Effector memory CD8-positive, alpha-beta T cell (primary cell): ENCODE results near the gene RAB11FIP3.
"Not testable (repeated sequence)": the region's sequence is repeated elsewhere in the genome, so short reads cannot be mapped to it uniquely, and the experiment has no call there.

Experiments used
- ATAC-seq: fragments of 150-1000 bp; cut with Tn5 transposase; replicated peaks from 2 replicates; pipeline ENCODE4 v1.10.0; 2021; ENCODE audit warnings: mild to moderate bottlenecking, moderate library complexity
- DNase-seq, 3 experiments: peaks; one replicate each; pipeline ENCODE4 v3.0.0; 2021
- H3K27ac Mint-ChIP-seq, 2 donors: one replicate each; pipeline ENCODE4 v1.8.0; 2022; ENCODE audit warnings: mild to moderate bottlenecking in 2 of 2, mixed read lengths in 2 of 2, moderate library complexity in 2 of 2
- H3K27me3 Mint-ChIP-seq, 2 donors: one replicate each; pipeline ENCODE4 v1.8.0; 2022; ENCODE audit warnings: mixed read lengths in 2 of 2
- H3K36me3 Mint-ChIP-seq: one replicate; pipeline ENCODE4 v1.8.0; 2022; ENCODE audit warnings: mild to moderate bottlenecking, moderate library complexity, mixed read lengths; ENCODE audit not compliant: insufficient read depth
- H3K4me1 Mint-ChIP-seq, 2 donors: one replicate each; pipeline ENCODE4 v1.8.0; 2022; ENCODE audit warnings: low read depth in 2 of 2, mixed read lengths in 2 of 2
- H3K4me3 Mint-ChIP-seq, 2 donors: one replicate each; pipeline ENCODE4 v1.8.0; 2022; ENCODE audit warnings: mild to moderate bottlenecking in 2 of 2, mixed read lengths in 2 of 2, moderate library complexity in 2 of 2
- H3K9me3 Mint-ChIP-seq, 2 donors: one replicate each; pipeline ENCODE4 v1.8.0; 2022; ENCODE audit warnings: mixed read lengths in 2 of 2

RAB11FIP3 gene

DNA sequence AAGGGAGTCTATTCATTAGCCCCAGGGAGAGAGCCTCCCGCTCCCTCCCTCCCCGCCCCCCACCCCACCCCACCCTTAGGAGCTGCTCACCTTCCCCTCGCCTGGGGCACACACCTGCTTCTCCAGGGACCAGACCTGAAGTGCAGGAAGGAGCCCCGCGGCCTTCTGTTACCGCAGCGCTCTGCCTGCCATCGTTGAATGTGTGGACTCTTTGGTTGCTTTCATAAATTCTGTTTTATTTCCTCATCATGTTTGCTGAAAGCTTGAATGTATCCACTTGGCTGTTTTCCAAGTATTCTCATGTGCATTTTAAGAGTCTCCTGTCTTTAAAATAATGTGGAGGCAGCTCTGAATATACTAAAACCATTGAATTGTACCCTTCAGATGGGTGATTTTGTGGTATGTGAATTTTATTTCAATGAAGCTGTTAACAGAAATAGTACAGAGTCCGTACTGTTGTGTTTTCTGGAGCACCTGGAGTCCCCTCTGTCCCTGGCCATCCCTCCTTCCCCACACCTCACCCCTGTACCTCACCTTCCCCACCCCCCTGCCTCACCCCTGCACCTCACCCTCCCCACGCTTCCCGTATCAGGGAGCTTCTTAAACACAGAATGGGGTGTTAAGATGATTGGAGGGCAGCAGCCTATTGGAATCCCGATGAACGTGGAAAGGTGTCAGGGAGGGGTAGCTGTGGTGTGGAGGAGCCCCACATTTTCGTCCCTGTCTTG lies 25.5 kb downstream of the RAB11FIP3 start:
- Mint-ChIP-seq H3K27me3 (no peaks in the 10 kb centered on the region), H3K27ac (peak overlapping the region in 1 of 2 donors; percentile 49), H3K4me1 (peaks cover 12 to 17% of the 10 kb centered on the region in 2 donors), H3K9me3 (no peaks in the 10 kb centered on the region), H3K36me3 (peaks cover 10% of the 10 kb centered on the region), H3K4me3 (no peak overlapping the region)
- ATAC-seq (no peak), DNase-seq (no peak)

DNA sequence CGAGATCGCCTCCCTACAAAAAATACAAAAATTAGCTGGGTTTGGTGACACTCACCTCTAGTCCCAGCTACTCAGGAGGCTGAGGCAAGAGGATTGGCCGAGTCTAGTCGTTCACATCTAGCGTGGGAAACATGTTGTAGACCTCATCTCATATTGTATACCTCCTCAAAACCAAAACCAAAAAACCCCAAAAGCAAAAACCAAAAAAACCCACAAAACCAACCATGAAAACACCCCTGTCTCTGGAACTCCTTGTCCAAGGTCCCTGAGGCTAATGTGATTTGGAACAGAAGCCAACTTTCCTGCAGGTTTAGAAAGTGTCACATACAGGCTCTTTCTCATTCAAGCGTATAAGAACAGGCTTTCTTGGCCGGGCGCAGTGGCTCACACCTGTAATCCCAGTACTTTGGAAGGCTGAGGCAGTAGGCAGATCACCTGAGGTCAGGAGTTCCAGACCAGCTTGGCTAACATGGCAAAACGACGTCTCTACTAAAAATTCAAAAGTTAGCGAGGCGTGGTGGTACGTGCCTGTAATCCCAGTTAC lies 29.0 kb downstream of the RAB11FIP3 start:
- Mint-ChIP-seq H3K27me3 (no peaks in the 10 kb centered on the region), H3K9me3 (no peaks in the 10 kb centered on the region), H3K4me1 (peaks cover 11 to 15% of the 10 kb centered on the region in 2 donors), H3K4me3 (no peak overlapping the region), H3K36me3 (peaks cover 9% of the 10 kb centered on the region), H3K27ac (no peak overlapping the region)
- ATAC-seq (no peak), DNase-seq (no peak)

DNA sequence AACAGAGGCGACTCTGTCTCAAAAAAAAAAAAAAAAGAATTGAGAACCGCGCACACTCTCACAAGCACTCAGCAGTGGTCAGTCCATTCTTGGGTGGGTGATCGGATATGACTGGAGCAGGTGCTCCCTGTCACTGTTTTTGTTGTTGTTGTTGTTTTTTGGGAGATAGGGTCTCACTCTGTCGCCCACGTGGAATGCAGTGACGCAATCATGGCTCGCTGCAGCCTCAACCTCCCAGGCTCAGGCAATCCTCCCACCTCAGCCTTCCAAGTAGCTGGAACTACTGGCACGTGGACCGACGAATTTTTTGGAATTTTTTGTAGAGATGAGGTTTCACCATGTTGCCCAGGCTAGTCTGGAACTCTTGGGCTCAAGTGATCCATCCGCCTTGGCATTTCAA lies 30.0 kb downstream of the RAB11FIP3 start:
- Mint-ChIP-seq H3K27me3 (no peaks in the 10 kb centered on the region), H3K27ac (no peak overlapping the region), H3K4me1 (peaks cover 8 to 15% of the 10 kb centered on the region in 2 donors), H3K36me3 (peaks cover 9% of the 10 kb centered on the region), H3K9me3 (no peaks in the 10 kb centered on the region), H3K4me3 (no peak overlapping the region)
- DNase-seq (no peak), ATAC-seq (no peak)

DNA sequence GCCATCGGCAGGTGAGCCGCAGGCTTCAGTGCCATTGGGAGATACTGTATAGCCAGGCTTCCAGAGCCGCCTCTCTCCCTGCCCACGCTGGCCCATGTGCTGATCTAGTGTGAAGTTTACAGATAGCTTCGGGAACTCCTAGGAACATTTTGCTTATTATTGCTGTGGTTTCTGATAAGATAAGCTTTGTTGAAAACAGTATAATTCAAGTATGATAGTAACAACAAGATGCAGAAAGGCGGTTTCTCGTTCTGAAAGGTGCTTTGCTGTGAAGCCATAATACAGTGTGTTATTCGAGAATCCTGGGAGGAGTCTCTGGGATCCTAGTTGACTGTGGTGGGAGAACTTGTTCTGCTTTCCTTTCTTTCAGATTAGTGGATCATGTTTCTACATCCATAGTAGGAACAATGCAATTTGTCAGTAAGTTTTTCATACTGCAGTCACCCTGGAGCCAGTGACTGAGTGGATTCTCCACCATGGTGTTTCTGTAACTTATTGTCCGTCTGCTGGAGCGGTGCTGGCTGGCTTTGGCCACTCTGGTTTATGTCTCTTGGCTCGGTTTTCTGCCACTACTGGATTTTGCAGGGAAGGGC lies 31.5 kb downstream of the RAB11FIP3 start:
- Mint-ChIP-seq H3K9me3 (no peaks in the 10 kb centered on the region), H3K4me3 (no peak overlapping the region), H3K27ac (peak overlapping the region; percentile 44), H3K4me1 (peaks cover 7 to 11% of the 10 kb centered on the region in 2 donors), H3K36me3 (peaks cover 11% of the 10 kb centered on the region), H3K27me3 (no peaks in the 10 kb centered on the region)
- ATAC-seq (no peak), DNase-seq (no peak)

DNA sequence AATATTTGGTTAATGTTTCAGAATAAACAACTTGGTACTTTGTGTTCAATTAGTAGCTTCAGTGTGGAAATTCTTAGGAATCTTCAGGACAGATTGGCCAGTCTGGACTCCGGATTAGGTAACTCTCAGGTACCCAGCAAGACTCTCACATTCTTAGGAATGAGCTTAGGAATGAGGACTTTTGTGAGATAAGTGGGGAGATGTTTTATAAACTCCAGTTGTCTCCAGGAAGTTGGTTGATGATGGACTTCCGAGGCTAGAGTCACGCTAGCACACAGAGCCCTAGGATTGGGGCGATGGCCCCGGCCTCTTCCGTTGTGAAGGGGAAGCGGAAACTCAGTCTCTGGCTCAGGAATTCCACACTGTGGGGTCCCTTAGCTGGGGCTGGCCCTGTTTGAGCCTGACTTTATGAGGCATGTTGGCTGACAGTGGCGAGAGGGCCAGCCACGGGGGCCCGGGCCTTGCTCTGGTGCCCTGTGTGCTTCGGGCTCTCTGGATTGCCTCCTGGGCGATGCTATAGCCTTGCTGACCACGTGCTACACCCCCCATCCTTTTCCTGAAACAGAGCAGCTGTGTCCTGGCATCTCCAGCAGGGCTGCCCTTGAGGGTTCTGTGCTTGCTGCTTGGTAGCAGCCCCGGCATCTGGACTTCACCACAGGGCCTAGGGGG lies 32.4 kb downstream of the RAB11FIP3 start:
- Mint-ChIP-seq H3K4me1 (peaks cover 8 to 11% of the 10 kb centered on the region in 2 donors), H3K4me3 (no peak overlapping the region), H3K9me3 (no peaks in the 10 kb centered on the region), H3K27me3 (no peaks in the 10 kb centered on the region), H3K36me3 (peaks cover 14% of the 10 kb centered on the region), H3K27ac (peak overlapping the region in 1 of 2 donors; percentile 44)
- DNase-seq, result no peak
- no peak for ATAC-seq

DNA sequence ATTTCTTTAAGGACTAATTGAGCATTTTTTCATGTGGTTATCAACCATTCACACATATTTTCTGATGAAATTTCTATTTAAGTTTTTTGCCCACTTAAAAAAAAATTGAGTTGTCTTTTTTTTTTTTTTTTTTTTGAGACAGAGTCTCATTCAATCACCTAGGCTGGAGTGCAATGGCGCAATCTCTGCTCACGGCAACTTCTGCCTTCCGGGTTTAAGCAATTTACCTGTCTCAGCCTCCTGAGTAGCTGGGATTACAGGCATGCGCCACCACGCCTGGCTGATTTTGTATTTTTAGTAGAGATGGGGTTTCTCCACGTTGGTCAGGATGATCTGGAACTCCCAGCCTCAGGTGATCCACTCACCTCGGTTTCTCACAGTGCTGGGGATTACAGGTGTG lies 34.3 kb downstream of the RAB11FIP3 start:
- no peak overlapping the region for H3K4me3 Mint-ChIP-seq
- H3K27ac Mint-ChIP-seq, result no peak overlapping the region
- H3K36me3 Mint-ChIP-seq, result peaks cover 17% of the 10 kb centered on the region
- no peak for DNase-seq
- H3K27me3 Mint-ChIP-seq, result no peaks in the 10 kb centered on the region
- ATAC-seq, result no peak
- no peaks in the 10 kb centered on the region for H3K9me3 Mint-ChIP-seq
- H3K4me1 Mint-ChIP-seq, result peaks cover 4% of the 10 kb centered on the region in 2 donors

DNA sequence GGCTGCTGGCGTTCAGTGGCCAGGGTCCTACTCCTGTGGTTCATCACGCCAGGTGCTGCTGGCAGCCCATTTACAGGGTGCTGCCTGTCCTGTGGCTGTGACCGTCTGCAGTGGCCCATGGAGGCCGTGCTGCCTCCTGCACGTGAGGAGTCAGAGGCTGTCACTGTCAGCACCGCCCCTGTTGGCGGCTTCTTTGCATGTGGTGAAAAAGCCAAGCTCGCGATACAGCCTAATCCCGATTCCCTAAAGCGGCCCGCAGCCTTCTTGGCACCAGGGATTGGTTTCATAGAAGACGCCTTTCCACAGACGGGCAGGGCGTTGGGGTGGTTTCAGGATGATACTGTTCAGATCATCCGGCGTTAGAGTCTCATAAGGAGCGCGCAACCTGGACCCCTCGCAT lies 35.3 kb downstream of the RAB11FIP3 start:
- ATAC-seq (no peak), DNase-seq (no peak)
- Mint-ChIP-seq H3K9me3 (no peaks in the 10 kb centered on the region), H3K4me1 (peaks cover 4 to 8% of the 10 kb centered on the region in 2 donors), H3K4me3 (no peak overlapping the region), H3K27me3 (no peaks in the 10 kb centered on the region), H3K27ac (no peak overlapping the region), H3K36me3 (peaks cover 17% of the 10 kb centered on the region)

DNA sequence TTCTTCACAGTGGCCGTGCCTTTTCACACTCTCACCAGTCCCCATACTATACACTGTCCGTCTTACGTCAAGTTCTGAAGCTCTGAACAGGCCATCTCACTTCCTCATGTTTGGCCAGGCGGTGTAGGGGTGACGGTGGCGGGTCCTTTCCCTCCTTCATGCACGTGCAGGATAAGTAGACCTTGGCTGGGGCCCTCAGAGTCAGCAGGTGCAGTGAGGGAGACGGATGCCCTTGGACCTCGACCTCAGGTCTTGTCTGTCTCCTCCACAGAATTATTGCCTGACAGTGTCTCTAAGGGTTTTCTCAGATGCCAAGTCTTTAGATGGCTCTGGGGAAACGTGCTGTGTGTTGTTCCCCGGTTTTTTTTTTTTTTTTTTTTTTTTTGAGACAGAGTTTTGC lies 37.6 kb downstream of the RAB11FIP3 start:
- H3K9me3 Mint-ChIP-seq, result no peaks in the 10 kb centered on the region
- peaks cover 10 to 14% of the 10 kb centered on the region in 2 donors for H3K4me1 Mint-ChIP-seq
- no peak for DNase-seq
- ATAC-seq, result no peak
- no peaks in the 10 kb centered on the region for H3K27me3 Mint-ChIP-seq
- peaks cover 17% of the 10 kb centered on the region for H3K36me3 Mint-ChIP-seq
- no peak overlapping the region for H3K4me3 Mint-ChIP-seq
- no peak overlapping the region for H3K27ac Mint-ChIP-seq

DNA sequence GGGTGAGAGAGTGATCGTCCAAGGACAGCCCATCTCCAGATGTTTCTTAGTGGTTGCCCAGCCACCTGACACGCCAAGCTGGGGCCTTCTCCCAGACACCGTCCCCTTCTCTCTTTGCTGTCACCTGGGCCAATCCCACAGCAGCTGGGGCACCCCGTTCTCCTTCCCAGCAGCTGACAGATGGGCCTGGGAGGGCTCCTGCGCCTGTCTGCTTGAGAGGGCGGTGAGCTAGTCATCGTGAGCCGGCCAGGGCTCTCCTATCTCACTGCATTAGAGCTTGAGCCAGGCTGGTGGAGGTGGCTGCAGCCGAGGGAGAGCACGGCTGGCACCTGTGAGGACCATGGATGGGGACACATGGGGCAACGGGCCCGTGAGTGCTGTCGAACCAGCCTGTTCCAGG lies 41.2 kb downstream of the RAB11FIP3 start:
- peaks cover 19% of the 10 kb centered on the region for H3K36me3 Mint-ChIP-seq
- no peak for DNase-seq
- peak overlapping the region; percentile 91 to 92 for H3K27ac Mint-ChIP-seq
- no peak for ATAC-seq
- no peaks in the 10 kb centered on the region for H3K27me3 Mint-ChIP-seq
- H3K4me3 Mint-ChIP-seq, result no peak overlapping the region
- H3K9me3 Mint-ChIP-seq, result no peaks in the 10 kb centered on the region
- H3K4me1 Mint-ChIP-seq, result peaks cover 12 to 14% of the 10 kb centered on the region in 2 donors

DNA sequence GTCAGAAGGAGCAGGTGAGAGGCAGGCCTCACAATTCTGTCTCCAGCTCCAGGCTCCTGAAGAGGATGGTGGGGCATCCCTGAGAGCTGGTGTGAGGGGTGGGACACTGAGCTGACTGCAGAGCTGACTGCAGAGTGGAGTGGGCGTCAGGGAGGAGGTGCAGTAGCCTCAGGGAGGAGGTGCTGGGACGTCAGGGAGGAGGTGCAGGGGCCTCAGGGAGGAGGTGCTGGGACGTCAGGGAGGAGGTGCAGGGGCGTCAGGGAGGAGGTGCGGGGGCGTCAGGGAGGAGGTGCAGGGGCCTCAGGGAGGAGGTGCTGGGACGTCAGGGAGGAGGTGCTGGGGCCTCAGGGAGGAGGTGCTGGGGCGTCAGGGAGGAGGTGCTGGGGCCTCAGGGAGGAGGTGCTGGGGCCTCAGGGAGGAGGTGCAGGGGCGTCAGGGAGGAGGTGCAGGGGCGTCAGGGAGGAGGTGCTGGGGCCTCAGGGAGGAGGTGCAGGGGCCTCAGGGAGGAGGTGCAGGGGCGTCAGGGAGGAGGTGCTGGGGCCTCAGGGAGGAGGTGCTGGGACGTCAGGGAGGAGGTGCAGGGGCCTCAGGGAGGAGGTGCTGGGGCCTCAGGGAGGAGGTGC lies 41.9 kb downstream of the RAB11FIP3 start:
- H3K9me3 Mint-ChIP-seq, ATAC-seq, H3K27me3 Mint-ChIP-seq, DNase-seq, H3K4me3 Mint-ChIP-seq: not testable (repeated sequence)
- peak overlapping the region; percentile 91 to 92 for H3K27ac Mint-ChIP-seq
- peaks cover 12 to 14% of the 10 kb centered on the region in 2 donors for H3K4me1 Mint-ChIP-seq
- peaks cover 15% of the 10 kb centered on the region for H3K36me3 Mint-ChIP-seq

DNA sequence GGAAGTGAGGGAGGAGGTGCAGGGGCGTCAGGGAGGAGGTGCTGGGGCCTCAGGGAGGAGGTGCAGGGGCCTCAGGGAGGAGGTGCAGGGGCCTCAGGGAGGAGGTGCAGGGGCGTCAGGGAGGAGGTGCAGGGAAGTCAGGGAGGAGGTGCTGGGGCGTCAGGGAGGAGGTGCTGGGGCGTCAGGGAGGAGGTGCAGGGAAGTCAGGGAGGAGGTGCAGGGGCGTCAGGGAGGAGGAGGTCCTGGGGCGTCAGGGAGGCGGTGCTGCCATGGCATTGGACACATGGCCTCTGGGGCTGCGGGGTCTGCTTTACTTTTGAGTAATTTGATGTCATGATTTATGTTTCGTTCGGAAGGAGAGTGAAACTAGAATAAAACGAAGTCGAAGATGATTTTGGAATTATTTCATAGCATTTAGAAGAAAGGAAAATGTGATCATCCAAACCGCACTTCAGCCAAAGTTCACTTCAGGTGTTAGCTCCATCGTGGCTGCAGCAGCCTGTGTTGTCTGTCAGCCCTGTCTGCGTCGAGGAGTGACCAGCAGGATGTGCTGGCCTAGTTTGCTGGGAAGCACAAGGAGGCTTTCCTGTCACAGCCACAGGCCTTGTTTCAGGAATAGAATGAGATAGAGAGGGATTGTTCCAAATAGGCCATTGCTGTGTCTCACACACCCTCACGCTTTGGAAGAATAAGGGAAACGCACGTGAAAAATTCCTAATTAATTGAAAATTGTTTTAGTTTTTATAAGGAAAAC lies 42.8 kb downstream of the RAB11FIP3 start:
- H3K27ac Mint-ChIP-seq, result no peak overlapping the region
- no peaks in the 10 kb centered on the region for H3K9me3 Mint-ChIP-seq
- H3K4me3 Mint-ChIP-seq, result no peak overlapping the region
- peaks cover 11 to 14% of the 10 kb centered on the region in 2 donors for H3K4me1 Mint-ChIP-seq
- H3K36me3 Mint-ChIP-seq, result peaks cover 10% of the 10 kb centered on the region
- DNase-seq, result no peak
- H3K27me3 Mint-ChIP-seq, result no peaks in the 10 kb centered on the region
- no peak for ATAC-seq

DNA sequence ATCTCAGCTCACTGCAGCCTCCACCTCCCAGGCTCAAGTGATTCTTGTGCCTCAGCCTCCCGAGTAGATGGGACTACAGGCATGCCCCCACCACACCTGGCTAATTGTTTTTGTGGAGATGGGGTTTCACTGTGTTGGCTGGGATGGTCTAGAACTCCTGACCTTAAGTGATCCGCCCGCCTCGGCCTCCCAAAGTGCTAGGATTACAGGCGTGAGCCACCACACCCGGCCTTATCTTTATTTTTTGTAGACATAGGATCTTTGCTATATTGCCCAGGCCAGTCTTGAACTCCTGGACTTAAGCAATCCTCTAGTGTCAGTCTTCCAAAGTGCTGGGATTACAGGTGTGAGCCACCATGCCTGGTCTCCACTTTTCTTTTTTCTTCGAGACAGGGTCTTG lies 44.0 kb downstream of the RAB11FIP3 start:
- not testable (repeated sequence) for H3K9me3 Mint-ChIP-seq, H3K4me3 Mint-ChIP-seq, ATAC-seq, H3K27me3 Mint-ChIP-seq, H3K27ac Mint-ChIP-seq, DNase-seq
- peaks cover 11 to 14% of the 10 kb centered on the region in 2 donors for H3K4me1 Mint-ChIP-seq
- H3K36me3 Mint-ChIP-seq, result peaks cover 11% of the 10 kb centered on the region

DNA sequence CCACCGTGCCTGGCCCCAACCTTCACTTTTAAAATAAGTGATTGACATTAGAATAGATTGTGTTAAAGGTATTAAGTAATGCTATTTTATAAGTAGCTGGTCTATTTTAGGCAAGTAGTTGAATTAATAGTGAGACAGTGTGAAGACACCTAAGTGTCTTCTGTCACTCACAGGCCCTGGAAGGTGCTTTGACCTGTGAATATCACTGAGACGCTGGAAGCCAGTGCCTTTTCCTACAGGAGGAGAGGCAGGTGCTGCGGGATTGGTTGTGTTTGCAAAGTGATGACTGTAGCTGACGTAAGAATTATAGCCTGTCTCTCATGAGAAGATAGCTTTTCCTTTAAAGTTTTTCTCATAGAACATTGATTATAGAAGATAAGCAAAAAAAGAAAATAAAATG lies 45.0 kb downstream of the RAB11FIP3 start:
- H3K9me3 Mint-ChIP-seq, result no peaks in the 10 kb centered on the region
- peaks cover 11% of the 10 kb centered on the region for H3K36me3 Mint-ChIP-seq
- H3K27me3 Mint-ChIP-seq, result no peaks in the 10 kb centered on the region
- no peak for DNase-seq
- H3K4me3 Mint-ChIP-seq, result no peak overlapping the region
- no peak for ATAC-seq
- H3K27ac Mint-ChIP-seq, result no peak overlapping the region
- H3K4me1 Mint-ChIP-seq, result peaks cover 9 to 11% of the 10 kb centered on the region in 2 donors
